ENCODE data around the gene TMEM117. TPM values are rescaled to one million over a fixed set of nuclear protein-coding genes. Genes with fewer than 3 reads are reported as not detected.

Gene TMEM117
- total and polyA plus RNA-seq, 10 of the 15 experiments (the other 5 are each of a cell fraction or from before 2014, with no cell fraction given) = 3.1 to 8.2 (median 6.1) TPM

GRCh38 chr12:44335030-44335429 is 499.1 kb downstream of the TMEM117 start:
- SMC1A ChIA-PET (ENCODE audit: uncharacterized antibody, unreplicated experiment) = interaction anchor here (1.6 kb wide), 1 partner anchor 22 kb away, joined by 4 read pairs; no protein-coding TSS in a partner anchor
- Histone ChIP-seq H4K20me1 (ENCODE audit: control insufficient read depth, insufficient read depth) (no peaks in the 10 kb centered on the region), H3K4me2 (ENCODE audit: control insufficient read depth, insufficient read depth) (no peak overlapping the region), H3K4me3 (no peak overlapping the region), H2AFZ (ENCODE audit: control insufficient read depth, low read depth, low read length) (no peak overlapping the region), H3K36me3 (ENCODE audit: control insufficient read depth in 2 of 2, insufficient read depth in 2 of 2, low read length in 1 of 2) (no peaks in the 10 kb centered on the region), H3K4me1 (ENCODE audit: control insufficient read depth, insufficient read depth, low read length) (no peaks in the 10 kb centered on the region), H3K27ac (ENCODE audit: control insufficient read depth, insufficient read depth) (no peak overlapping the region), H3K79me2 (ENCODE audit: control insufficient read depth, insufficient read depth, low read length) (no peaks in the 10 kb centered on the region), H3K9ac (ENCODE audit: control insufficient read depth, insufficient read depth, low read length) (no peak overlapping the region), H3K9me3 (replicated peaks; ENCODE audit: control insufficient read depth, insufficient read depth, low read length) (peaks cover 2% of the 10 kb centered on the region; the same call in 2 of the 3 replicates), H3K27me3 (replicated peaks in 1 of 2; ENCODE audit: control insufficient read depth in 2 of 2, insufficient read depth in 2 of 2, low read length in 1 of 2) (no peaks in the 10 kb centered on the region)
- in situ Hi-C loops (cut with MboI) (no loop called here), intact Hi-C loops (cut with micrococcal nuclease; ENCODE audit: unreplicated experiment) (no loop called here)
- TF ChIP-seq IRF4 (IDR thresholded peaks at IDR 0.05; ENCODE audit: low read depth, low read length) (no peak), POLR2AphosphoS2 (IDR thresholded peaks at IDR 0.05; ENCODE audit: low read depth, low read length) (no peak), SREBF2 (IDR thresholded peaks at IDR 0.05; ENCODE audit: low read length) (no peak), EZH2 (IDR thresholded peaks at IDR 0.05; ENCODE audit: borderline replicate concordance, control insufficient read depth, low read depth, low read length) (no peak), JUND (IDR thresholded peaks at IDR 0.05; ENCODE audit: low read depth, low read length) (no peak), SP1 (IDR thresholded peaks at IDR 0.05; ENCODE audit: low read depth, low read length) (no peak), IRF3 (IDR thresholded peaks at IDR 0.05) (no peak)
- TF ChIP-seq, protein P1, sequence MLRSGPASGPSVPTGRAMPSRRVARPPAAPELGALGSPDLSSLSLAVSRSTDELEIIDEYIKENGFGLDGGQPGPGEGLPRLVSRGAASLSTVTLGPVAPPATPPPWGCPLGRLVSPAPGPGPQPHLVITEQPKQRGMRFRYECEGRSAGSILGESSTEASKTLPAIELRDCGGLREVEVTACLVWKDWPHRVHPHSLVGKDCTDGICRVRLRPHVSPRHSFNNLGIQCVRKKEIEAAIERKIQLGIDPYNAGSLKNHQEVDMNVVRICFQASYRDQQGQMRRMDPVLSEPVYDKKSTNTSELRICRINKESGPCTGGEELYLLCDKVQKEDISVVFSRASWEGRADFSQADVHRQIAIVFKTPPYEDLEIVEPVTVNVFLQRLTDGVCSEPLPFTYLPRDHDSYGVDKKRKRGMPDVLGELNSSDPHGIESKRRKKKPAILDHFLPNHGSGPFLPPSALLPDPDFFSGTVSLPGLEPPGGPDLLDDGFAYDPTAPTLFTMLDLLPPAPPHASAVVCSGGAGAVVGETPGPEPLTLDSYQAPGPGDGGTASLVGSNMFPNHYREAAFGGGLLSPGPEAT (IDR thresholded peaks at IDR 0.05; ENCODE audit: low read depth) = no peak
- no TSS peak for BruUV-seq (replicated peaks)
- FAIRE-seq (no peak), DNase-seq (ENCODE audit: low read depth, low spot score) (no peak), ATAC-seq (no peak)
- POLR2A ChIA-PET = no interaction called here
- CTCF ChIA-PET = interaction anchor here (1.1 kb wide), 1 partner anchor 13 kb away, joined by 3 read pairs; no protein-coding TSS in a partner anchor
- RAD21 ChIA-PET (ENCODE audit: unreplicated experiment) = no interaction called here
